Measurements from ENCODE around the gene VPS37D. TPM values are rescaled to one million over a fixed set of nuclear protein-coding genes. Genes with fewer than 3 reads are reported as not detected.

Gene VPS37D
- total RNA-seq, 1 experiment from 2014 or later: 4.4 TPM

DNA sequence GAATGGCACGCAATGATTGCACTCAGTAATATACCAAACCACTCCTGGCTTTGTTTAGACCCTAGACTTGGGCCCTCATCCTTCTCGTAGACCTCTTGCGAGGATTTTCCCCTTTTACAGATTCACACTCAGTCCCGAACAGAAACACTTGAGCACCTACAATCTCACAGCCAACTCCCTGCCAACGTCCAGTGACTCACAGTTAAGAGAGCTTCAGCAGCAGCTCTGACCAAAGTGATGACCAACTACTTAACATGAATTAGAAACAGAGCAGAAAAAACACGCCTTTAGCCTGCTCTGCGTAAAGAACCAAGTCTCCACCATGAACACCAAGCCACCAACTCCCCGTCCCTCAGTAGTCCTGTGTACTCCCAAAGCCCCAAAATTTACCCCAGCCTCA, 13.4 kb downstream of the VPS37D start:
- Histone ChIP-seq H3K9me3 (ENCODE audit: control insufficient read depth, insufficient read depth, low read depth, low read length) (no peaks in the 10 kb centered on the region), H3K36me3 (ENCODE audit: control insufficient read depth, insufficient read depth, low read length) (no peaks in the 10 kb centered on the region; the same call in 1 of the 2 replicates), H3K4me1 (ENCODE audit: control insufficient read depth, insufficient read depth, low read length) (peaks cover 25% of the 10 kb centered on the region), H3K27ac (ENCODE audit: low read length) (peak overlapping the region; percentile 18), H3K4me3 (ENCODE audit: low read depth in 2 of 2, low read length in 2 of 2) (peak overlapping the region; percentile 66 to 91; a peak in 3 of 4 replicates), H3K27me3 (ENCODE audit: control insufficient read depth, insufficient read depth, low read length) (no peaks in the 10 kb centered on the region)
- DNase-seq (ENCODE audit: low read depth, low spot score) (no peak), ATAC-seq (no peak)
- TF ChIP-seq, protein P1, sequence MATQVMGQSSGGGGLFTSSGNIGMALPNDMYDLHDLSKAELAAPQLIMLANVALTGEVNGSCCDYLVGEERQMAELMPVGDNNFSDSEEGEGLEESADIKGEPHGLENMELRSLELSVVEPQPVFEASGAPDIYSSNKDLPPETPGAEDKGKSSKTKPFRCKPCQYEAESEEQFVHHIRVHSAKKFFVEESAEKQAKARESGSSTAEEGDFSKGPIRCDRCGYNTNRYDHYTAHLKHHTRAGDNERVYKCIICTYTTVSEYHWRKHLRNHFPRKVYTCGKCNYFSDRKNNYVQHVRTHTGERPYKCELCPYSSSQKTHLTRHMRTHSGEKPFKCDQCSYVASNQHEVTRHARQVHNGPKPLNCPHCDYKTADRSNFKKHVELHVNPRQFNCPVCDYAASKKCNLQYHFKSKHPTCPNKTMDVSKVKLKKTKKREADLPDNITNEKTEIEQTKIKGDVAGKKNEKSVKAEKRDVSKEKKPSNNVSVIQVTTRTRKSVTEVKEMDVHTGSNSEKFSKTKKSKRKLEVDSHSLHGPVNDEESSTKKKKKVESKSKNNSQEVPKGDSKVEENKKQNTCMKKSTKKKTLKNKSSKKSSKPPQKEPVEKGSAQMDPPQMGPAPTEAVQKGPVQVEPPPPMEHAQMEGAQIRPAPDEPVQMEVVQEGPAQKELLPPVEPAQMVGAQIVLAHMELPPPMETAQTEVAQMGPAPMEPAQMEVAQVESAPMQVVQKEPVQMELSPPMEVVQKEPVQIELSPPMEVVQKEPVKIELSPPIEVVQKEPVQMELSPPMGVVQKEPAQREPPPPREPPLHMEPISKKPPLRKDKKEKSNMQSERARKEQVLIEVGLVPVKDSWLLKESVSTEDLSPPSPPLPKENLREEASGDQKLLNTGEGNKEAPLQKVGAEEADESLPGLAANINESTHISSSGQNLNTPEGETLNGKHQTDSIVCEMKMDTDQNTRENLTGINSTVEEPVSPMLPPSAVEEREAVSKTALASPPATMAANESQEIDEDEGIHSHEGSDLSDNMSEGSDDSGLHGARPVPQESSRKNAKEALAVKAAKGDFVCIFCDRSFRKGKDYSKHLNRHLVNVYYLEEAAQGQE (IDR thresholded peaks at IDR 0.05; ENCODE audit: insufficient read depth in 1 of 2, low read depth in 2 of 2, low read length in 1 of 2): no peak
- no peak for TF ChIP-seq POLR2AphosphoS5 (IDR thresholded peaks at IDR 0.05; ENCODE audit: low read depth, low read length)
- TF ChIP-seq, protein P2, sequence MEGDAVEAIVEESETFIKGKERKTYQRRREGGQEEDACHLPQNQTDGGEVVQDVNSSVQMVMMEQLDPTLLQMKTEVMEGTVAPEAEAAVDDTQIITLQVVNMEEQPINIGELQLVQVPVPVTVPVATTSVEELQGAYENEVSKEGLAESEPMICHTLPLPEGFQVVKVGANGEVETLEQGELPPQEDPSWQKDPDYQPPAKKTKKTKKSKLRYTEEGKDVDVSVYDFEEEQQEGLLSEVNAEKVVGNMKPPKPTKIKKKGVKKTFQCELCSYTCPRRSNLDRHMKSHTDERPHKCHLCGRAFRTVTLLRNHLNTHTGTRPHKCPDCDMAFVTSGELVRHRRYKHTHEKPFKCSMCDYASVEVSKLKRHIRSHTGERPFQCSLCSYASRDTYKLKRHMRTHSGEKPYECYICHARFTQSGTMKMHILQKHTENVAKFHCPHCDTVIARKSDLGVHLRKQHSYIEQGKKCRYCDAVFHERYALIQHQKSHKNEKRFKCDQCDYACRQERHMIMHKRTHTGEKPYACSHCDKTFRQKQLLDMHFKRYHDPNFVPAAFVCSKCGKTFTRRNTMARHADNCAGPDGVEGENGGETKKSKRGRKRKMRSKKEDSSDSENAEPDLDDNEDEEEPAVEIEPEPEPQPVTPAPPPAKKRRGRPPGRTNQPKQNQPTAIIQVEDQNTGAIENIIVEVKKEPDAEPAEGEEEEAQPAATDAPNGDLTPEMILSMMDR (IDR thresholded peaks at IDR 0.05): no peak
- no peak for TF ChIP-seq SIN3A (IDR thresholded peaks at IDR 0.05; ENCODE audit: borderline replicate concordance, insufficient read depth, low read depth, low read length)
- TF ChIP-seq TCF7L2 (IDR thresholded peaks at IDR 0.05; ENCODE audit: low read depth, low read length): no peak
- intact Hi-C loops (cut with micrococcal nuclease; ENCODE audit: unreplicated experiment): no loop called here
- ChIA-PET CTCF (interaction anchor here (0.6 kb wide), 1 partner anchor 57 kb away, joined by 4 read pairs; the partner anchor contains the start of gene ABHD11), POLR2A (interaction anchor here (0.6 kb wide), 1 partner anchor 153 kb away, joined by 6 read pairs; no protein-coding TSS in a partner anchor)
- in situ Hi-C loops (cut with HindIII; ENCODE audit: low pct_unique_long_range_greater_than_20kb, low sequenced_read_pairs): no loop called here
- BruUV-seq (replicated peaks): no TSS peak

DNA sequence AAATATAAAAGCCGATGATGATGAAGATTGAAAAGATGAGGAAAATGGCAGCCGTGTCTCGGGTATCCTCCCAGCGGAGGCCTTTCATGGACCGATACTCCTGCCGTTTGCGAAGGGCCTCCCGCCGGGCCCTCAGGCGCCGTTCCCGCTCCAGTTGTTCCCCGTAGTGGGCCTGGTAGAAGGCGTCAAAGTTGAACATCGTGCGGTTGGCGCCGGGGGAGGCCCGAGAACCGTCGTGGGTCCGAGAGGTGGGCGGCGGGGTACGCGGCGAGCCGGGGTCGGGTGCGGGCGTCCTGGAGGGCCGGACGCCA, 15.1 kb downstream of the VPS37D start:
- no peak for DNase-seq (ENCODE audit: low read depth, low spot score)
- Histone ChIP-seq H3K4me3 (ENCODE audit: low read depth in 2 of 2, low read length in 2 of 2) (peak overlapping the region; percentile 66 to 91), H3K9me3 (ENCODE audit: control insufficient read depth, insufficient read depth, low read depth, low read length) (no peaks in the 10 kb centered on the region), H3K27me3 (ENCODE audit: control insufficient read depth, insufficient read depth, low read length) (no peaks in the 10 kb centered on the region), H3K27ac (ENCODE audit: low read length) (peak overlapping the region; percentile 86), H3K4me1 (ENCODE audit: control insufficient read depth, insufficient read depth, low read length) (peaks cover 25% of the 10 kb centered on the region), H3K36me3 (ENCODE audit: control insufficient read depth, insufficient read depth, low read length) (peaks cover 10% of the 10 kb centered on the region)
- BruUV-seq (replicated peaks): no TSS peak
- intact Hi-C loops (cut with micrococcal nuclease; ENCODE audit: unreplicated experiment): no loop called here
- no peak for ATAC-seq
- CTCF ChIA-PET: no interaction called here
- POLR2A ChIA-PET: no interaction called here
- TF ChIP-seq, protein P1 (IDR thresholded peaks at IDR 0.05; ENCODE audit: insufficient read depth in 1 of 2, low read depth in 2 of 2, low read length in 1 of 2): no peak
- TF ChIP-seq POLR2AphosphoS5 (IDR thresholded peaks at IDR 0.05; ENCODE audit: low read depth, low read length) (no peak), SIN3A (IDR thresholded peaks at IDR 0.05; ENCODE audit: borderline replicate concordance, insufficient read depth, low read depth, low read length) (no peak), TCF7L2 (IDR thresholded peaks at IDR 0.05; ENCODE audit: low read depth, low read length) (no peak)
- TF ChIP-seq, protein P2 (IDR thresholded peaks at IDR 0.05): no peak
- in situ Hi-C loops (cut with HindIII; ENCODE audit: low pct_unique_long_range_greater_than_20kb, low sequenced_read_pairs): no loop called here
